ENCODE results near the gene TNNT3. TPM values are rescaled to one million over a fixed set of nuclear protein-coding genes. Genes with fewer than 3 reads are reported as not detected.

TNNT3 gene
- total RNA-seq, 1 experiment from 2014 or later, result 0.71 TPM

DNA sequence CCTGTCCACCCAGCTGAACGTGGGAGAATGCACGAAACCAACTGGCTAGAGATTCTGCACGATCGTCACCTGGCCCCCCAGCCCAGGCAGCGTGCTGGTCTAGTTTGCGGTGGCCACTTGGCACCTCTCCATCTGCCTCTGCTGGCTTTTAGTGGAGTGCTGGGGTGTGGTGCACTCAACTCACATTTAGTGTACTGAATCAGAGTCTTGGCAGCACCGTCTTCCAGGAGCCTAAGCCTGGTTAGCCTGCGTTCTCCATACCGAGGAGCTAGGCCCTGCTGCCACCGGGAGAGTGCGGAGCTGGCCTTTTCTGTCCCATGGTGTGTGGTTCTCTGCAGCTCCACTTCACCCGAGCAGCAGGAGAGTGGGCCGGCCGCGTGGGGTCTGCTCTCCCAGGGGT lies 30.4 kb downstream of the TNNT3 start:
- ChIA-PET CTCF (interaction anchor here (4.2 kb wide), 1 partner anchor 201 kb away, joined by 43 read pairs; no protein-coding TSS in a partner anchor), POLR2A (no interaction called here), RAD21 (ENCODE audit: low non-redundant PET in 1 of 2, low total read pairs in 2 of 2, uncharacterized antibody in 2 of 2, unreplicated experiment in 2 of 2) (no interaction called here)
- H3K4me3 ChIP-seq (replicated peaks in 1 of 2; ENCODE audit: low read depth in 1 of 2, low read length in 2 of 2), result no peak overlapping the region
- H3K9me3 ChIP-seq (ENCODE audit: control insufficient read depth in 1 of 2, insufficient read depth in 1 of 2, low read depth in 1 of 2, low read length in 2 of 2), result no peaks in the 10 kb centered on the region
- H4K20me1 ChIP-seq (ENCODE audit: insufficient read depth), result no peaks in the 10 kb centered on the region
- no peak overlapping the region for H2AFZ ChIP-seq (ENCODE audit: low read depth, low read length, poor library complexity, severe bottlenecking)
- no peak for TF ChIP-seq FOSL1 (IDR thresholded peaks at IDR 0.05; ENCODE audit: low read depth)
- TF ChIP-seq, protein P1, sequence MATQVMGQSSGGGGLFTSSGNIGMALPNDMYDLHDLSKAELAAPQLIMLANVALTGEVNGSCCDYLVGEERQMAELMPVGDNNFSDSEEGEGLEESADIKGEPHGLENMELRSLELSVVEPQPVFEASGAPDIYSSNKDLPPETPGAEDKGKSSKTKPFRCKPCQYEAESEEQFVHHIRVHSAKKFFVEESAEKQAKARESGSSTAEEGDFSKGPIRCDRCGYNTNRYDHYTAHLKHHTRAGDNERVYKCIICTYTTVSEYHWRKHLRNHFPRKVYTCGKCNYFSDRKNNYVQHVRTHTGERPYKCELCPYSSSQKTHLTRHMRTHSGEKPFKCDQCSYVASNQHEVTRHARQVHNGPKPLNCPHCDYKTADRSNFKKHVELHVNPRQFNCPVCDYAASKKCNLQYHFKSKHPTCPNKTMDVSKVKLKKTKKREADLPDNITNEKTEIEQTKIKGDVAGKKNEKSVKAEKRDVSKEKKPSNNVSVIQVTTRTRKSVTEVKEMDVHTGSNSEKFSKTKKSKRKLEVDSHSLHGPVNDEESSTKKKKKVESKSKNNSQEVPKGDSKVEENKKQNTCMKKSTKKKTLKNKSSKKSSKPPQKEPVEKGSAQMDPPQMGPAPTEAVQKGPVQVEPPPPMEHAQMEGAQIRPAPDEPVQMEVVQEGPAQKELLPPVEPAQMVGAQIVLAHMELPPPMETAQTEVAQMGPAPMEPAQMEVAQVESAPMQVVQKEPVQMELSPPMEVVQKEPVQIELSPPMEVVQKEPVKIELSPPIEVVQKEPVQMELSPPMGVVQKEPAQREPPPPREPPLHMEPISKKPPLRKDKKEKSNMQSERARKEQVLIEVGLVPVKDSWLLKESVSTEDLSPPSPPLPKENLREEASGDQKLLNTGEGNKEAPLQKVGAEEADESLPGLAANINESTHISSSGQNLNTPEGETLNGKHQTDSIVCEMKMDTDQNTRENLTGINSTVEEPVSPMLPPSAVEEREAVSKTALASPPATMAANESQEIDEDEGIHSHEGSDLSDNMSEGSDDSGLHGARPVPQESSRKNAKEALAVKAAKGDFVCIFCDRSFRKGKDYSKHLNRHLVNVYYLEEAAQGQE (IDR thresholded peaks at IDR 0.05; ENCODE audit: low read depth), result no peak
- no peak for TF ChIP-seq EZH2phosphoT487 (IDR thresholded peaks at IDR 0.05; ENCODE audit: borderline replicate concordance)
- no peak for TF ChIP-seq CBX3 (IDR thresholded peaks at IDR 0.05; ENCODE audit: low read depth)
- TF ChIP-seq TCF7L2 (IDR thresholded peaks at IDR 0.05; ENCODE audit: borderline replicate concordance, extremely low read depth, insufficient read depth, insufficient read length), result no peak
- no peak for TF ChIP-seq EZH2 (IDR thresholded peaks at IDR 0.05)
- no peak for TF ChIP-seq SRF (IDR thresholded peaks at IDR 0.05; ENCODE audit: low read depth)
- no peaks in the 10 kb centered on the region for H3K79me2 ChIP-seq (ENCODE audit: insufficient read depth, low read length)
- no peaks in the 10 kb centered on the region for H3K4me1 ChIP-seq (ENCODE audit: control insufficient read depth in 1 of 2, insufficient read depth in 2 of 2, low read length in 2 of 2)
- no peaks in the 10 kb centered on the region for H3K36me3 ChIP-seq (ENCODE audit: control insufficient read depth in 1 of 2, insufficient read depth in 2 of 2, low read length in 2 of 2)
- intact Hi-C loops (cut with micrococcal nuclease), result loop anchor here (10.0 kb wide), 1 partner anchor 55 kb away; the partner anchor contains the start of gene PRR33
- H3K27ac ChIP-seq (ENCODE audit: low read depth, low read length), result no peak overlapping the region
- no TSS peak for BruUV-seq (replicated peaks)
- no peak for DNase-seq (ENCODE audit: low read depth, low spot score)
- H3K4me2 ChIP-seq (ENCODE audit: low read length), result no peak overlapping the region
- no peak overlapping the region for H3K9ac ChIP-seq (ENCODE audit: low read length)
- no peaks in the 10 kb centered on the region for H3K9me2 ChIP-seq (ENCODE audit: insufficient read depth)
- no peak for ATAC-seq
- no peaks in the 10 kb centered on the region for H3K27me3 ChIP-seq (ENCODE audit: insufficient read depth, low read length)
